ENCODE measurements around the gene DAGLB.

GRCh38 chr7:6401536-6401935 lies 46.2 kb downstream of the DAGLB start:
- TF ChIP-seq CTCF (IDR thresholded peaks at IDR 0.05) = no peak
- no peak for TF ChIP-seq POLR2A (IDR thresholded peaks at IDR 0.05)
- TF ChIP-seq EP300 (IDR thresholded peaks at IDR 0.05) = no peak

Data from tibial nerve (tissue), 4 donors.